ENCODE measurements around the gene ST6GALNAC3. TPM values are rescaled to one million over a fixed set of nuclear protein-coding genes. Genes with fewer than 3 reads are reported as not detected.
"Not testable (repeated sequence)": the region's sequence is repeated elsewhere in the genome, so short reads cannot be mapped to it uniquely, and the experiment has no call there.

Gene ST6GALNAC3
- polyA plus RNA-seq, 1 donor (not counting 4 experiments of a cell fraction or from before 2014, with no cell fraction given): 0.08 TPM

DNA sequence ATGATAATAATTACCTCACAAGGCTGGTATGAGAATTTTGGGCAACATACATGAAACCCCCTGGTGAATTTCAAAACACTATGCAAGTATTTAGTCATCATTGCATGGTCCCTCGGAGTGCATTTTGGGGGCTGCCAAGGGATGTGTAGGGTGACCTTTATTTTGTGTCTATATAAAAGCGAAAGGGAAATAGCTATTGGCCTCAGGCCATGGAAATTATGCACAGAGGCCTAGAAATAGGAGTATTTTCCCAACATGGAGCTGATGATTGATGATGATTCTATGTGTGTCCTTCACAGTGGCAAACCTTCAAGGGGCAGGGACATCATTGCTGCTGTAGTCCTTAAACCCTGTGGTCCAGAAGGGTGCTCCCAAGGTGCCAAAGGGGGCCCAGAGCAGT lies 265.5 kb downstream of the ST6GALNAC3 start:
- no peak for DNase-seq (ENCODE audit: low read depth, low spot score)
- Histone ChIP-seq H3K79me2 (ENCODE audit: control insufficient read depth, insufficient read depth, low read length) (no peaks in the 10 kb centered on the region), H2AFZ (ENCODE audit: control insufficient read depth, low read length) (no peak overlapping the region), H4K20me1 (ENCODE audit: control insufficient read depth, extremely low read depth, insufficient read depth, low read length) (no peaks in the 10 kb centered on the region), H3K27me3 (ENCODE audit: control insufficient read depth, extremely low read depth, insufficient read depth, low read length) (no peaks in the 10 kb centered on the region), H3K9me3 (ENCODE audit: control insufficient read depth, low read depth, low read length) (no peaks in the 10 kb centered on the region), H3K4me1 (ENCODE audit: control insufficient read depth, extremely low read depth, insufficient read depth, low read length) (no peaks in the 10 kb centered on the region), H3K9me1 (ENCODE audit: control insufficient read depth, extremely low read depth, insufficient read depth, low read length) (no peaks in the 10 kb centered on the region), H3K4me3 (ENCODE audit: control insufficient read depth in 2 of 3, extremely low read depth in 1 of 3, insufficient read depth in 2 of 3, low read depth in 1 of 3, low read length in 3 of 3) (no peak overlapping the region), H3K9ac (ENCODE audit: control insufficient read depth, extremely low read depth, insufficient read depth, low read length) (no peak overlapping the region), H3K36me3 (ENCODE audit: control insufficient read depth in 2 of 2, extremely low read depth in 1 of 2, insufficient read depth in 2 of 2, low read length in 2 of 2) (no peaks in the 10 kb centered on the region), H3K27ac (ENCODE audit: control insufficient read depth, insufficient read depth, low read length) (no peak overlapping the region), H3K4me2 (ENCODE audit: control insufficient read depth, extremely low read depth, insufficient read depth, low read depth, low read length) (no peak overlapping the region)
- no peak for FAIRE-seq
- TF ChIP-seq EZH2 (IDR thresholded peaks at IDR 0.05; ENCODE audit: low read length): no peak
- TF ChIP-seq, protein P1, sequence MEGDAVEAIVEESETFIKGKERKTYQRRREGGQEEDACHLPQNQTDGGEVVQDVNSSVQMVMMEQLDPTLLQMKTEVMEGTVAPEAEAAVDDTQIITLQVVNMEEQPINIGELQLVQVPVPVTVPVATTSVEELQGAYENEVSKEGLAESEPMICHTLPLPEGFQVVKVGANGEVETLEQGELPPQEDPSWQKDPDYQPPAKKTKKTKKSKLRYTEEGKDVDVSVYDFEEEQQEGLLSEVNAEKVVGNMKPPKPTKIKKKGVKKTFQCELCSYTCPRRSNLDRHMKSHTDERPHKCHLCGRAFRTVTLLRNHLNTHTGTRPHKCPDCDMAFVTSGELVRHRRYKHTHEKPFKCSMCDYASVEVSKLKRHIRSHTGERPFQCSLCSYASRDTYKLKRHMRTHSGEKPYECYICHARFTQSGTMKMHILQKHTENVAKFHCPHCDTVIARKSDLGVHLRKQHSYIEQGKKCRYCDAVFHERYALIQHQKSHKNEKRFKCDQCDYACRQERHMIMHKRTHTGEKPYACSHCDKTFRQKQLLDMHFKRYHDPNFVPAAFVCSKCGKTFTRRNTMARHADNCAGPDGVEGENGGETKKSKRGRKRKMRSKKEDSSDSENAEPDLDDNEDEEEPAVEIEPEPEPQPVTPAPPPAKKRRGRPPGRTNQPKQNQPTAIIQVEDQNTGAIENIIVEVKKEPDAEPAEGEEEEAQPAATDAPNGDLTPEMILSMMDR (optimal IDR thresholded peaks at IDR 0.05 in 1 of 3, IDR thresholded peaks at IDR 0.05 in 1 of 3, conservative IDR thresholded peaks at IDR 0.05 in 1 of 3; ENCODE audit: extremely low read depth in 1 of 3, insufficient read depth in 2 of 3, low read length in 3 of 3): no peak
- dilution Hi-C loops (cut with MboI; ENCODE audit: extremely low pct_ligation_motif_present, low sequenced_read_pairs): no loop called here

- H3K36me3 ChIP-seq (ENCODE audit: control insufficient read depth in 2 of 2, extremely low read depth in 1 of 2, insufficient read depth in 2 of 2, low read length in 2 of 2); H4K20me1 ChIP-seq (ENCODE audit: control insufficient read depth, extremely low read depth, insufficient read depth, low read length); H3K9ac ChIP-seq (ENCODE audit: control insufficient read depth, extremely low read depth, insufficient read depth, low read length); H3K9me1 ChIP-seq (ENCODE audit: control insufficient read depth, extremely low read depth, insufficient read depth, low read length); H3K4me1 ChIP-seq (ENCODE audit: control insufficient read depth, extremely low read depth, insufficient read depth, low read length); H2AFZ ChIP-seq (ENCODE audit: control insufficient read depth, low read length); H3K27ac ChIP-seq (ENCODE audit: control insufficient read depth, insufficient read depth, low read length); FAIRE-seq; H3K4me2 ChIP-seq (ENCODE audit: control insufficient read depth, extremely low read depth, insufficient read depth, low read depth, low read length); H3K9me3 ChIP-seq (ENCODE audit: control insufficient read depth, low read depth, low read length); dilution Hi-C loops (cut with MboI; ENCODE audit: extremely low pct_ligation_motif_present, low sequenced_read_pairs); H3K79me2 ChIP-seq (ENCODE audit: control insufficient read depth, insufficient read depth, low read length); H3K27me3 ChIP-seq (ENCODE audit: control insufficient read depth, extremely low read depth, insufficient read depth, low read length); H3K4me3 ChIP-seq (ENCODE audit: control insufficient read depth in 2 of 3, extremely low read depth in 1 of 3, insufficient read depth in 2 of 3, low read depth in 1 of 3, low read length in 3 of 3); DNase-seq (ENCODE audit: low read depth, low spot score): not testable (repeated sequence)
These were observed 267.3 kb downstream of the ST6GALNAC3 start for GRCh38 chr1:76341816-76342215.

- no peak overlapping the region for H3K4me3 ChIP-seq (ENCODE audit: control insufficient read depth in 2 of 3, extremely low read depth in 1 of 3, insufficient read depth in 2 of 3, low read depth in 1 of 3, low read length in 3 of 3)
- FAIRE-seq (no peak), DNase-seq (ENCODE audit: low read depth, low spot score) (no peak)
- H3K36me3 ChIP-seq (ENCODE audit: control insufficient read depth in 2 of 2, extremely low read depth in 1 of 2, insufficient read depth in 2 of 2, low read length in 2 of 2): no peaks in the 10 kb centered on the region
- no peaks in the 10 kb centered on the region for H4K20me1 ChIP-seq (ENCODE audit: control insufficient read depth, extremely low read depth, insufficient read depth, low read length)
- no peaks in the 10 kb centered on the region for H3K9me3 ChIP-seq (ENCODE audit: control insufficient read depth, low read depth, low read length)
- H3K27ac ChIP-seq (ENCODE audit: control insufficient read depth, insufficient read depth, low read length): no peak overlapping the region
- no peaks in the 10 kb centered on the region for H3K4me1 ChIP-seq (ENCODE audit: control insufficient read depth, extremely low read depth, insufficient read depth, low read length)
- no peak overlapping the region for H3K4me2 ChIP-seq (ENCODE audit: control insufficient read depth, extremely low read depth, insufficient read depth, low read depth, low read length)
- H3K79me2 ChIP-seq (ENCODE audit: control insufficient read depth, insufficient read depth, low read length): no peaks in the 10 kb centered on the region
- no peaks in the 10 kb centered on the region for H3K9me1 ChIP-seq (ENCODE audit: control insufficient read depth, extremely low read depth, insufficient read depth, low read length)
- TF ChIP-seq EZH2 (IDR thresholded peaks at IDR 0.05; ENCODE audit: low read length): no peak
- TF ChIP-seq, protein P1 (optimal IDR thresholded peaks at IDR 0.05 in 1 of 3, IDR thresholded peaks at IDR 0.05 in 1 of 3, conservative IDR thresholded peaks at IDR 0.05 in 1 of 3; ENCODE audit: extremely low read depth in 1 of 3, insufficient read depth in 2 of 3, low read length in 3 of 3): no peak
- dilution Hi-C loops (cut with MboI; ENCODE audit: extremely low pct_ligation_motif_present, low sequenced_read_pairs): no loop called here
- no peak overlapping the region for H2AFZ ChIP-seq (ENCODE audit: control insufficient read depth, low read length)
- H3K27me3 ChIP-seq (ENCODE audit: control insufficient read depth, extremely low read depth, insufficient read depth, low read length): no peaks in the 10 kb centered on the region
- no peak overlapping the region for H3K9ac ChIP-seq (ENCODE audit: control insufficient read depth, extremely low read depth, insufficient read depth, low read length)
These were observed 268.8 kb downstream of the ST6GALNAC3 start for GRCh38 chr1:76343356-76343755.

All from keratinocyte (primary cell).